AG04449 (cell line): ENCODE results near the gene BARX2.

Experiments
- CTCF ChIA-PET: fragments of 350-600 bp; formaldehyde crosslinking; extraction: SDS; loops from one replicate; lab custom pipeline; 2021; ENCODE audit warnings: antibody characterized with exemption; lab: Yijun Ruan, JAX
- POLR2A ChIA-PET: fragments of 400-600, 350-600 bp; formaldehyde crosslinking; extraction: SDS; loops from one replicate; lab custom pipeline; 2020; ENCODE audit warnings: antibody characterized with exemption, inconsistent platforms; lab: Yijun Ruan, JAX
- DNase-seq: peaks from one replicate; pipeline ENCODE4 v3.0.0-alpha.2; 2010; ENCODE audit warnings: low read depth, low spot score
- H3K4me3 ChIP-seq: 2 replicates; pipeline ENCODE4 v1.5.1; 2011; ENCODE audit warnings: low read depth, mild to moderate bottlenecking, control low read depth, low read length
- CTCF ChIP-seq: IDR thresholded peaks from one replicate; pipeline ENCODE4 v1.5.1; 2011; ENCODE audit warnings: mild to moderate bottlenecking, moderate library complexity, low read length, control low read depth, inconsistent platforms; ENCODE audit not compliant: insufficient read depth; ENCODE audit errors: missing control alignments

Gene BARX2

GRCh38 chr11:129425214-129425613, 49.6 kb downstream of the BARX2 start:
- TF ChIP-seq CTCF = no peak
- ChIA-PET CTCF (no interaction called here), POLR2A (no interaction called here)
- DNase-seq = no peak
- H3K4me3 ChIP-seq = no peak overlapping the region

- CTCF ChIA-PET = no interaction called here
- TF ChIP-seq CTCF = no peak
Observed at GRCh38 chr11:129426038-129426437, 50.4 kb downstream of the BARX2 start.

GRCh38 chr11:129426776-129427175, 51.1 kb downstream of the BARX2 start:
- POLR2A ChIA-PET = no interaction called here
- DNase-seq = no peak
- TF ChIP-seq CTCF = no peak
- CTCF ChIA-PET = no interaction called here
- no peak overlapping the region for H3K4me3 ChIP-seq

More at GRCh38 chr11:129426038-129426437, 50.4 kb downstream of the BARX2 start:
- DNase-seq = no peak
- no peak overlapping the region for H3K4me3 ChIP-seq
- POLR2A ChIA-PET = no interaction called here

- no peak for DNase-seq
- no peak for TF ChIP-seq CTCF
- POLR2A ChIA-PET = no interaction called here
Observed at GRCh38 chr11:129427376-129427775, 51.7 kb downstream of the BARX2 start.

GRCh38 chr11:129427816-129428406, 52.3 kb downstream of the BARX2 start:
- CTCF ChIA-PET = no interaction called here
- H3K4me3 ChIP-seq = no peak overlapping the region
- POLR2A ChIA-PET = no interaction called here
- no peak for DNase-seq
- TF ChIP-seq CTCF = no peak

More at GRCh38 chr11:129427376-129427775, 51.7 kb downstream of the BARX2 start:
- no peak overlapping the region for H3K4me3 ChIP-seq
- CTCF ChIA-PET = no interaction called here

- ChIA-PET POLR2A (no interaction called here), CTCF (no interaction called here)
Observed at GRCh38 chr11:129428557-129428956, 52.9 kb downstream of the BARX2 start.

More at GRCh38 chr11:129428557-129428956, 52.9 kb downstream of the BARX2 start:
- TF ChIP-seq CTCF = no peak
- H3K4me3 ChIP-seq = no peak overlapping the region
- DNase-seq = no peak
